A549 (cell line): Measurements from ENCODE around the gene ACSS3.

Experiments used
- CEBPB ChIP-seq, 2 experiments: fragments of >200 bp in 1 of 2; sonication (Bioruptor Twin) in 1 of 2; formaldehyde crosslinking in 1 of 2; IDR thresholded peaks; 2 replicates each; pipeline ENCODE4 v1.6.1; 2012 to 2016
- CTCF ChIP-seq: fragments of >200 bp; sonication (Bioruptor Twin); formaldehyde crosslinking; IDR thresholded peaks from 3 replicates; pipeline ENCODE4 v1.5.1; 2016
- ELK1 ChIP-seq: fragments of 150-350 bp; IDR thresholded peaks from 2 replicates; pipeline ENCODE4 v1.6.1; 2014; ENCODE audit warnings: low read depth, mild to moderate bottlenecking, low read length
- HOXA7 ChIP-seq: fragments of 250-450 bp; sonication (Bioruptor Pico); IDR thresholded peaks from 2 replicates; pipeline ENCODE4 v1.5.0; 2020; ENCODE audit warnings: mild to moderate bottlenecking, moderate library complexity
- HOXB13 ChIP-seq: fragments of 250-450 bp; sonication (Bioruptor Pico); IDR thresholded peaks from 2 replicates; pipeline ENCODE4 v1.5.0; 2020; ENCODE audit warnings: low read depth, mild to moderate bottlenecking, moderate library complexity
- JUN ChIP-seq, 2 experiments: fragments of >200 bp; sonication (Bioruptor Twin); formaldehyde crosslinking; IDR thresholded peaks; 2 replicates in 1 of 2; 3 replicates in 1 of 2; pipeline ENCODE4 v1.6.1; 2016 to 2017
- MAZ ChIP-seq: fragments of 150-350 bp; IDR thresholded peaks from 2 replicates; pipeline ENCODE4 v1.6.1; 2014; ENCODE audit warnings: antibody characterized with exemption, low read depth, low read length, borderline replicate concordance
- MYC ChIP-seq: IDR thresholded peaks from 2 replicates; pipeline ENCODE4 v1.6.1; 2012; ENCODE audit warnings: mild to moderate bottlenecking, inconsistent platforms, low read length, improper control_type of control experiment, borderline replicate concordance
- POLR2A ChIP-seq: IDR thresholded peaks from 2 replicates; pipeline ENCODE4 v1.6.1; 2012; ENCODE audit warnings: mild to moderate bottlenecking, low read length
- RAD21 ChIP-seq, 2 experiments: fragments of >200 bp in 1 of 2; sonication (Bioruptor Twin) in 1 of 2; formaldehyde crosslinking in 1 of 2; IDR thresholded peaks in 1 of 2; conservative IDR thresholded peaks in 1 of 2; 2 replicates in 1 of 2; 3 replicates in 1 of 2; pipeline ENCODE4 v1.6.1; 2012 to 2018; ENCODE audit warnings: inconsistent platforms in 1 of 2
- RCOR1 ChIP-seq: fragments of 150-350 bp; IDR thresholded peaks from 2 replicates; pipeline ENCODE4 v1.6.1; 2014; ENCODE audit warnings: antibody characterized with exemption, low read length, low read depth
- REST ChIP-seq: fragments of 200-600 bp; sonication (generic); IDR thresholded peaks from 2 replicates; pipeline ENCODE4 v1.6.1; 2016; ENCODE audit warnings: antibody characterized with exemption, mild to moderate bottlenecking, moderate library complexity
- USF2 ChIP-seq: fragments of 450-650 bp; IDR thresholded peaks from 2 replicates; pipeline ENCODE4 v1.6.1; 2014; ENCODE audit warnings: antibody characterized with exemption

- TF ChIP-seq USF2 (no peak), REST (no peak), MYC (no peak), CTCF (no peak), JUN (IDR thresholded peaks at IDR 0.05) (no peak), MAZ (no peak), CEBPB (IDR thresholded peaks at IDR 0.05) (no peak), HOXB13 (CRISPR knock-in tag) (no peak), HOXA7 (CRISPR knock-in tag) (no peak), POLR2A (no peak), RCOR1 (no peak), ELK1 (no peak), RAD21 (conservative IDR thresholded peaks at IDR 0.05 in 1 of 2, IDR thresholded peaks at IDR 0.05 in 1 of 2) (no peak)
Measured at GRCh38 chr12:81205416-81205815, 127.5 kb downstream of the ACSS3 start.
